ENCODE results near the gene RNF217.
A peak's percentile ranks its signal among the peaks of the same experiment; 100 is the strongest.

RNF217 gene

GRCh38 chr6:125107896-125108295 is 145.7 kb downstream of the RNF217 start:
- DNase-seq (ENCODE audit: low read depth in 2 of 2), result peak in 1 of 2 donors; percentile 50
- no peak overlapping the region for H3K4me3 ChIP-seq (replicated peaks in 1 of 2; ENCODE audit: low read depth in 2 of 2, low read length in 2 of 2)
- no peak for TF ChIP-seq CTCF (IDR thresholded peaks at IDR 0.05; ENCODE audit: low read depth, low read length)

- no peak overlapping the region for H3K4me3 ChIP-seq (replicated peaks in 1 of 2; ENCODE audit: low read depth in 2 of 2, low read length in 2 of 2)
- DNase-seq (ENCODE audit: low read depth in 2 of 2), result no peak
- no peak for TF ChIP-seq CTCF (IDR thresholded peaks at IDR 0.05; ENCODE audit: low read depth, low read length)
Measured at GRCh38 chr6:125110056-125110455, 147.8 kb downstream of the RNF217 start.

DNA sequence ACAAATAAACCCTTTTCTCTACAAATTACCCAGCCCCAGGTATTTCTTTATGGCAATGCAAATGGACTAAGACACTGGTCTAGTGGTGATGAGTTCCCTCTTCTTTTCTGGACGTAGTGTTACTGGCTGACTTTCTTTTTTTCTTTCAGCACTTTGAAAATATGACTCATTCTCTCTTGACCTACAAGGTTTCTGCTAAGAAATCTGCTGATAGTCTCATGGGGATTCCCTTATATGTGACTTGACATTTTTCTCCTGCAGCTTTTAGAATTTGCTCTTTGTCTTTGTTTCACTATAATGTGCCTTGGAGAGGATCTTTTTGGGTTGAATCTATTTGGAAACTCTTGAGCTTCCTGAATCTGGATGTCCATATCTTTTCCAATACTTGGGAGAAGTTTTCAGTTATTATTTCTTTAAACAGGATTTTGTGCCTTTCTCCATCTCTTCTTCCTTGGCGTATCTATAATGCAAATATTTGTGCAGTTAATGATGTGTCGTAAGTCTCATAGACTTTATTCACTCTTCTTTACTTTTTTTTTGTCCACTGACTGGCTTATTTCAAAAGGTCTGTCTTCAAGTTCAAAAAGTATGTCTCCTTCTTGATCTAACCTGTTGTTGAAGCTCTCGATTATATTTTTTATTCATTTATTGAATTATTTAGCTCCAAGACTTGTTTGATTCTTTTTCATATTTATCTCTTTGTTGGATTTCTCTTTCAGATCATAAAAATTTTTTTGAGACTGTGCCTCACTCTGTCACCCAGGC is 149.2 kb downstream of the RNF217 start:
- no peak overlapping the region for H3K4me3 ChIP-seq (replicated peaks in 1 of 2; ENCODE audit: low read depth in 2 of 2, low read length in 2 of 2)
- no peak for TF ChIP-seq CTCF (IDR thresholded peaks at IDR 0.05; ENCODE audit: low read depth, low read length)
- peak in 1 of 2 donors; percentile 56 for DNase-seq (ENCODE audit: low read depth in 2 of 2)

DNA sequence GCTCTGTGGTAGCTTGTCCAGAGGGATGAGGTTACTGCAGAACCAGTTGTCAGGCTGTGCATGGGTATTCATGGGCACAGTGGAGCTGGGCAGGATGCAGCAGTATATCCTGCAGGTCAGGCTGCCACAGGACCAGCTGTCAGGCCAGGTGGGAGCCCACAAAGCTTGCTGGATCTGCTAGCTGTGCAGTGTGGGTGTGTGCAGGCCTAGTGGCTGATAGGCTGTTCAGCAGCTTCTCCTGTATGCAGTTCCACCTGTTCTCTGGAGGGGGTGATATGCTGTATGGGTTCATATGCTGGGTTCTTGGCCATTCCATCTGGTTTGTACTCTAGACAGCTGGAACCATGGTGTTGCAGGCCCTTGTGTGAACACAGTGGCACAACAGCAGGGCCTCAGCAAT is 150.7 kb downstream of the RNF217 start:
- TF ChIP-seq CTCF (IDR thresholded peaks at IDR 0.05; ENCODE audit: low read depth, low read length), result no peak
- DNase-seq (ENCODE audit: low read depth in 2 of 2), result no peak
- no peak overlapping the region for H3K4me3 ChIP-seq (replicated peaks in 1 of 2; ENCODE audit: low read depth in 2 of 2, low read length in 2 of 2)

- TF ChIP-seq CTCF (IDR thresholded peaks at IDR 0.05; ENCODE audit: low read depth, low read length), result peak; percentile 77
- peak; percentile 76 to 79 for DNase-seq (ENCODE audit: low read depth in 2 of 2)
- no peak overlapping the region for H3K4me3 ChIP-seq (replicated peaks in 1 of 2; ENCODE audit: low read depth in 2 of 2, low read length in 2 of 2)
Measured at GRCh38 chr6:125114248-125114858, 152.1 kb downstream of the RNF217 start.

DNA sequence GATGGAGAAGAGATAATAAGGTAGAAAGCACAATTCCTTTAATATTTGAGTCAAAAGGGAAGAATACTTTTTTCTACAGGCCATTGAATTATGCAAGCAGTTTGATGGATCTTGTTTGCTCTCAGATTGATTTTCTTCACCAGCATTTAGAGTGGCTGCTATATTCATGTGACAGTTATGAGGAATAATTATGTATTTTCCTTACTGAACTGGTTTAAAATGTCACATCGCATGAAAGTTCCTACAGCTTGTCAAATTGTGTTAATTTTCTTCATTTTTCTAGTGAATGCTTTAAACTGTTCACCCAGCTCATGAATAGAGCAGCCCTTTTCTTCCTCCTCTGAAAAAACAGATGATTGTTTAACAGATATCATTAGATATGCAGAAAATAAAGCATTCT is 153.9 kb downstream of the RNF217 start:
- no peak for DNase-seq (ENCODE audit: low read depth in 2 of 2)

More for the DNA sequence above, 153.9 kb downstream of the RNF217 start:
- no peak for TF ChIP-seq CTCF (IDR thresholded peaks at IDR 0.05; ENCODE audit: low read depth, low read length)
- no peak overlapping the region for H3K4me3 ChIP-seq (replicated peaks in 1 of 2; ENCODE audit: low read depth in 2 of 2, low read length in 2 of 2)

Measured in cardiac fibroblast (primary cell).